ENCODE measurements around the gene C11orf16.

- TF ChIP-seq ZBTB33 (IDR thresholded peaks at IDR 0.05) (no peak), CTCF (IDR thresholded peaks at IDR 0.05; ENCODE audit: low read depth, low read length, missing input control) (no peak), EGR1 (IDR thresholded peaks at IDR 0.05; ENCODE audit: low read depth in 2 of 2) (no peak), YY1 (IDR thresholded peaks at IDR 0.05) (no peak), RAD21 (IDR thresholded peaks at IDR 0.05) (no peak), REST (IDR thresholded peaks at IDR 0.05) (no peak), GABPA (IDR thresholded peaks at IDR 0.05 in 1 of 2, conservative IDR thresholded peaks at IDR 0.05 in 1 of 2) (no peak)
These were observed 24.1 kb upstream of the C11orf16 start for GRCh38 chr11:8956860-8957259.
